Bronchial epithelial cell (primary cell): ENCODE measurements around the gene GMDS. TPM values are rescaled to one million over a fixed set of nuclear protein-coding genes. Genes with fewer than 3 reads are reported as not detected.

ENCODE experiments used
- DNase-seq: peaks from one replicate; pipeline ENCODE4 v3.0.0-alpha.2; 2010; ENCODE audit warnings: low read depth
- FAIRE-seq: peaks from 2 replicates; lab custom pipeline; 2011; peaks lifted over from hg19 to GRCh38; lab: Jason Lieb, UNC
- H3K27me3 ChIP-seq: 2 replicates; pipeline ENCODE4 v1.5.1; 2011; ENCODE audit warnings: low read length; ENCODE audit not compliant: control insufficient read depth, insufficient read depth
- H3K36me3 ChIP-seq: 2 replicates; pipeline ENCODE4 v1.5.1; 2011; ENCODE audit warnings: low read length; ENCODE audit not compliant: control insufficient read depth, insufficient read depth
- H3K4me3 ChIP-seq: 2 replicates; pipeline ENCODE4 v1.5.1; 2011; ENCODE audit warnings: mild to moderate bottlenecking, low read depth, low read length, control low read depth
- total RNA-seq: library from RNA; depleted of rRNA; stranded (reverse); fragments of >200 nt; gene quantifications from 2 replicates; pipeline ENCODE4 v1.2.1, GENCODE V29; 2014
- TF ChIP-seq, protein P1 (sequence below): IDR thresholded peaks from 2 replicates; pipeline ENCODE4 v1.5.1; 2011; ENCODE audit warnings: mild to moderate bottlenecking, moderate library complexity, low read length, control low read depth, inconsistent platforms; ENCODE audit not compliant: insufficient read depth, severe bottlenecking

Gene GMDS
- total RNA-seq, 1 donor from 2014 or later = 8.2 TPM

DNA sequence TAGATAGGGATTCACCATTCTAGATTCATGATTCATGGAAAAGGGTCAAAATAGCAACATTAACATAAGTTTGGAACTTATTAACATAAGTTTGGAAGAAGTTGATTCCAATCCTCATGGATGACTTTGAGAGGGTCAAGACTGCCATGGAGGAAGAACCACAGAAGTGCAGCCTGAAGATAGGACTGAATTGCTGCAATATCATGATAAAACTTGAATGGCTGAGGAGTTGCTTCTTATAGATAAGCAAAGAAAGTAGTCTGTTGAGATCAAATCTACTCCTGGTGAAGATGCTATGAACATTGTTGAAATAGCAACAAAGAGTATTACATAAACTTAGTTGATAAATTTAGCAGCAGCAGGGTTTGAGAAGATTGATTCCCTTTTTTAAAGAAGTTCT is 62.2 kb downstream of the GMDS start:
- Histone ChIP-seq H3K36me3 (no peaks in the 10 kb centered on the region), H3K27me3 (no peaks in the 10 kb centered on the region), H3K4me3 (no peak overlapping the region)
- DNase-seq = peak; percentile 23
- TF ChIP-seq, protein P1, sequence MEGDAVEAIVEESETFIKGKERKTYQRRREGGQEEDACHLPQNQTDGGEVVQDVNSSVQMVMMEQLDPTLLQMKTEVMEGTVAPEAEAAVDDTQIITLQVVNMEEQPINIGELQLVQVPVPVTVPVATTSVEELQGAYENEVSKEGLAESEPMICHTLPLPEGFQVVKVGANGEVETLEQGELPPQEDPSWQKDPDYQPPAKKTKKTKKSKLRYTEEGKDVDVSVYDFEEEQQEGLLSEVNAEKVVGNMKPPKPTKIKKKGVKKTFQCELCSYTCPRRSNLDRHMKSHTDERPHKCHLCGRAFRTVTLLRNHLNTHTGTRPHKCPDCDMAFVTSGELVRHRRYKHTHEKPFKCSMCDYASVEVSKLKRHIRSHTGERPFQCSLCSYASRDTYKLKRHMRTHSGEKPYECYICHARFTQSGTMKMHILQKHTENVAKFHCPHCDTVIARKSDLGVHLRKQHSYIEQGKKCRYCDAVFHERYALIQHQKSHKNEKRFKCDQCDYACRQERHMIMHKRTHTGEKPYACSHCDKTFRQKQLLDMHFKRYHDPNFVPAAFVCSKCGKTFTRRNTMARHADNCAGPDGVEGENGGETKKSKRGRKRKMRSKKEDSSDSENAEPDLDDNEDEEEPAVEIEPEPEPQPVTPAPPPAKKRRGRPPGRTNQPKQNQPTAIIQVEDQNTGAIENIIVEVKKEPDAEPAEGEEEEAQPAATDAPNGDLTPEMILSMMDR = no peak
- FAIRE-seq = no peak

DNA sequence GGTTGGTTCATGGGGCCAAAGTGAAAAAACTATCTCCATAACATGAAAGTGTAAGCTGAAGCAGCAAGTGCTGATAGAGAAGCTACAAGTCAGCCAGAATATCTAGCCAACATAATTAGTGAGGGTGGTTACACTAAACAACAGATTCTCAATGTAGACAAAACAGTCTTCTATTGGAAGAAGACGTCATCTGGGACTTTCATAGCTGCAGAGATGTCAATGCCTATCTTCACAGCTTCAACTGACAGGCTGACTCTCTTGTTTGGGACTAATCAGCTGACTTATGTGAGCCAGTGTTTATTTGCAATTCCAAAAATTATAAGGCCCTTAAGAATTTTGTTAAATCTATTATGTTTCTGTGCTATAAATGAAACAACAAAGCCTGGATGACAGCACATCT is 63.2 kb downstream of the GMDS start:
- H3K4me3 ChIP-seq = no peak overlapping the region
- DNase-seq (no peak), FAIRE-seq (no peak)
- no peaks in the 10 kb centered on the region for H3K27me3 ChIP-seq
- TF ChIP-seq, protein P1 = no peak
- no peaks in the 10 kb centered on the region for H3K36me3 ChIP-seq

DNA sequence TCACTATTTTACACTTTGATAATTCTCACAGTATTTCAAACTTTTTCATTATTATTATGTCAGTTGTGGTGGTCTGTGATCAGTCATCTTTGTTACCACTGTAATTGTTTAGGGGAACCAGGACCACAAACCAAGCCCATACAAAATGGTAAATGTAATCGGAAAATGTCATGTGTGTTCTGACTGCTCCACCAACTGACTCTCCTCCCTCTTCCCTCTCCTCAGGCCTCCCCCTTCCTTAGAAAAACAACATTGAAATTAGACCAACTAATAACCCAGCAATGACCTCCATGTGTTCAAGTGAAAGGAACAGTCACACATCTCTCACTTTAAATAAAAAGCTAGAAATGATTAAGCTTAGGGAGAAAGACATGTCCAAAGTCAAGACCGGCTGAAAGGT is 63.8 kb downstream of the GMDS start:
- Histone ChIP-seq H3K36me3 (no peaks in the 10 kb centered on the region), H3K4me3 (no peak overlapping the region), H3K27me3 (no peaks in the 10 kb centered on the region)
- FAIRE-seq (no peak), DNase-seq (no peak)
- TF ChIP-seq, protein P1 = no peak

DNA sequence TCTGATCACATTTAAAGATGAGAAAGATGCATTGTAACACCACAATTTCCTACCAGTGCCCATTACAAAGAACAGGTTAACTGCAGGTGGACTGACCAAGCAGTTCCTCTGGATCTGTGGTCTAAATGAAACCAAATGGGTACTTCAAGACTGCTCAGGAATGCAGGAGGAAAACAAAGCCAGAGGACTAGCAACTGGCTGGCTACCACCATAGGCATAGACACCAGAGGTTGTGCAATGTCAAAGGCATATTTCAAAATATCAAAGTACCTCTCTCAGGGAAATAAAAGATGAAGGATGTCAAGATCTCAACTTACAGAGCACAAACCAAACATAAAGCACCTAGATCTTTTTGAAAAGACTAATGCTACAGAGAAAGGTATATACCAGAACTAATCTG is 65.5 kb downstream of the GMDS start:
- H3K36me3 ChIP-seq = no peaks in the 10 kb centered on the region
- TF ChIP-seq, protein P1 = no peak
- FAIRE-seq = no peak

DNA sequence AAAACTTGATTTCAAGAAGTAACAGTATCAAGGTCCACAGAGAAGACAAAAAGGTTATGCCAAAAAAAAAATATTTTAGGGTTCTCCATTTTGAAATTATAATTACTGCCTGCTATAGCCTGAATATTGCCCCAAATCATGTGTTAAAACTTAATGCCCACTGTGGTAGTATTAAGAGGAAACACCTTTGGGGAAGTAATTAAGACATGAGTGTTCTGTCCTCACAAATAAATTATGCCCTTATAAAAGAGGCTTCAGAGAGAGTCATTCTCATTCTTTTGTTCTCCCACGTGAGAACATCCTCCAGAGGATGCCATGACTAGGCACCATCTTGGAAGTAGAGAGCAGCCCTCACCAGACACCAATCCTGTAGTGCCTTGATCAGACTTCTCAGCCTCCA is 66.2 kb downstream of the GMDS start:
- Histone ChIP-seq H3K27me3 (no peaks in the 10 kb centered on the region), H3K36me3 (no peaks in the 10 kb centered on the region), H3K4me3 (no peak overlapping the region)
- FAIRE-seq (no peak), DNase-seq (no peak)
- TF ChIP-seq, protein P1 = no peak

More for the DNA sequence above, 65.5 kb downstream of the GMDS start:
- H3K27me3 ChIP-seq = no peaks in the 10 kb centered on the region
- no peak for DNase-seq
- H3K4me3 ChIP-seq = no peak overlapping the region

DNA sequence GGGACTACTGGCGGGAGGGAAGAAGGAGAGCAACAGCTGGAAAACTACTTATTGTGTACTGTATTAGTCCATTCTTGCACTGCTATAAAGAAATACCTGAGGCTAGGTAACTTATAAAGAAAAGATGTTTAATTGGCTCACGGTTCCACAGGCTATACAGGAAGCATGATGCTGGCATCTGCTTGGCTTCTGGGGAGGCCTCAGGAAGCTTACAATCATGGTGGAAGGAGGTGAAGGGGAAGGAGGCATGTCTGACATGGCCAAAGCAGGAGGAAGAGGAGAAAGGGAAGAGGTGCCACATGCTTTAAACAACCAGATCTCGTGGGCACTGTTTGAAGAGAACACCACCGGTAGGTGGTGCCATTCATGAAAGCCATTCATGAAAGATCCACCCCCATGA is 67.3 kb downstream of the GMDS start:
- FAIRE-seq (no peak), DNase-seq (no peak)
- TF ChIP-seq, protein P1 = no peak
- H3K4me3 ChIP-seq = no peak overlapping the region
- H3K27me3 ChIP-seq = no peaks in the 10 kb centered on the region
- no peaks in the 10 kb centered on the region for H3K36me3 ChIP-seq
